ENCODE results near the gene YPEL2. TPM values are rescaled to one million over a fixed set of nuclear protein-coding genes. Genes with fewer than 3 reads are reported as not detected.

YPEL2 gene
- total RNA-seq, 1 donor from 2014 or later: 41.1 TPM

- H3K4me1 Mint-ChIP-seq (ENCODE audit: low read depth, unreplicated experiment): peaks cover 34% of the 10 kb centered on the region
- H3K27ac Mint-ChIP-seq (ENCODE audit: unreplicated experiment): peak overlapping the region; percentile 5
- H3K9me3 ChIP-seq (ENCODE audit: insufficient read depth, low read depth, low read length): no peaks in the 10 kb centered on the region
- no peaks in the 10 kb centered on the region for H3K36me3 ChIP-seq (ENCODE audit: insufficient read depth, low read length)
- no peak for DNase-seq (ENCODE audit: low read depth)
- H3K36me3 Mint-ChIP-seq (ENCODE audit: low read depth, unreplicated experiment): no peaks in the 10 kb centered on the region
- peaks cover 12% of the 10 kb centered on the region for H4K20me1 ChIP-seq (ENCODE audit: insufficient read depth, low read length)
- FAIRE-seq: no peak
- no peak overlapping the region for H2AFZ ChIP-seq (ENCODE audit: low read depth, low read length)
- H3K4me3 Mint-ChIP-seq (ENCODE audit: unreplicated experiment): no peak overlapping the region
- H3K4me3 ChIP-seq (ENCODE audit: insufficient read depth, low read depth, low read length): no peak overlapping the region
- no peak overlapping the region for H3K9ac ChIP-seq (ENCODE audit: low read length)
- H3K79me2 ChIP-seq (ENCODE audit: insufficient read depth, low read length): no peaks in the 10 kb centered on the region
- H3K4me2 ChIP-seq (ENCODE audit: low read length): no peak overlapping the region
- TF ChIP-seq EZH2 (IDR thresholded peaks at IDR 0.05; ENCODE audit: insufficient read depth, low read length): no peak
- no peaks in the 10 kb centered on the region for H3K9me3 Mint-ChIP-seq (ENCODE audit: unreplicated experiment)
- peaks cover 9% of the 10 kb centered on the region for H3K27me3 ChIP-seq (ENCODE audit: insufficient read depth, low read length)
- no peaks in the 10 kb centered on the region for H3K27me3 Mint-ChIP-seq (ENCODE audit: low read depth, unreplicated experiment)
- no peak overlapping the region for H3K27ac ChIP-seq (ENCODE audit: low read depth, low read length)
- H3K4me1 ChIP-seq (ENCODE audit: insufficient read depth, low read length): peaks cover 19% of the 10 kb centered on the region
Observed at GRCh38 chr17:59328601-59329000, 2.9 kb upstream of the YPEL2 start.

- no peaks in the 10 kb centered on the region for H3K36me3 Mint-ChIP-seq (ENCODE audit: low read depth, unreplicated experiment)
- Histone ChIP-seq H3K9ac (ENCODE audit: low read length) (peak overlapping the region; percentile 19), H2AFZ (ENCODE audit: low read depth, low read length) (no peak overlapping the region), H3K9me3 (ENCODE audit: insufficient read depth, low read depth, low read length) (no peaks in the 10 kb centered on the region), H3K36me3 (ENCODE audit: insufficient read depth, low read length) (no peaks in the 10 kb centered on the region), H4K20me1 (ENCODE audit: insufficient read depth, low read length) (peaks cover 20% of the 10 kb centered on the region), H3K4me2 (ENCODE audit: low read length) (peak overlapping the region; percentile 40), H3K4me1 (ENCODE audit: insufficient read depth, low read length) (peaks cover 19% of the 10 kb centered on the region), H3K4me3 (ENCODE audit: insufficient read depth, low read depth, low read length) (no peak overlapping the region), H3K27me3 (ENCODE audit: insufficient read depth, low read length) (peaks cover 15% of the 10 kb centered on the region), H3K79me2 (ENCODE audit: insufficient read depth, low read length) (peaks cover 3% of the 10 kb centered on the region), H3K27ac (ENCODE audit: low read depth, low read length) (no peak overlapping the region)
- H3K27ac Mint-ChIP-seq (ENCODE audit: unreplicated experiment): peak overlapping the region; percentile 43
- H3K4me1 Mint-ChIP-seq (ENCODE audit: low read depth, unreplicated experiment): peaks cover 42% of the 10 kb centered on the region
- TF ChIP-seq CTCF (IDR thresholded peaks at IDR 0.05; ENCODE audit: insufficient read depth, low read depth, low read length) (peak; percentile 89), EZH2 (IDR thresholded peaks at IDR 0.05; ENCODE audit: insufficient read depth, low read length) (no peak)
- peak; percentile 66 for DNase-seq (ENCODE audit: low read depth)
- H3K27me3 Mint-ChIP-seq (ENCODE audit: low read depth, unreplicated experiment): no peaks in the 10 kb centered on the region
- H3K9me3 Mint-ChIP-seq (ENCODE audit: unreplicated experiment): no peaks in the 10 kb centered on the region
- no peak overlapping the region for H3K4me3 Mint-ChIP-seq (ENCODE audit: unreplicated experiment)
- peak; percentile 52 for FAIRE-seq
Observed at GRCh38 chr17:59329176-59330052, 2.0 kb upstream of the YPEL2 start.

GRCh38 chr17:59330053-59330942 lies 1.2 kb upstream of the YPEL2 start:
- H3K9me3 Mint-ChIP-seq (ENCODE audit: unreplicated experiment): no peaks in the 10 kb centered on the region
- Histone ChIP-seq H3K36me3 (ENCODE audit: insufficient read depth, low read length) (no peaks in the 10 kb centered on the region), H3K27ac (ENCODE audit: low read depth, low read length) (no peak overlapping the region), H3K9ac (ENCODE audit: low read length) (peak overlapping the region; percentile 19), H3K9me3 (ENCODE audit: insufficient read depth, low read depth, low read length) (no peaks in the 10 kb centered on the region), H3K4me3 (ENCODE audit: insufficient read depth, low read depth, low read length) (no peak overlapping the region), H4K20me1 (ENCODE audit: insufficient read depth, low read length) (peaks cover 29% of the 10 kb centered on the region), H3K27me3 (ENCODE audit: insufficient read depth, low read length) (peaks cover 22% of the 10 kb centered on the region), H3K4me1 (ENCODE audit: insufficient read depth, low read length) (peaks cover 19% of the 10 kb centered on the region), H3K79me2 (ENCODE audit: insufficient read depth, low read length) (peaks cover 3% of the 10 kb centered on the region), H3K4me2 (ENCODE audit: low read length) (peak overlapping the region; percentile 40), H2AFZ (ENCODE audit: low read depth, low read length) (no peak overlapping the region)
- TF ChIP-seq EZH2 (IDR thresholded peaks at IDR 0.05; ENCODE audit: insufficient read depth, low read length) (no peak), CTCF (IDR thresholded peaks at IDR 0.05; ENCODE audit: insufficient read depth, low read depth, low read length) (no peak)
- peak overlapping the region; percentile 43 for H3K27ac Mint-ChIP-seq (ENCODE audit: unreplicated experiment)
- DNase-seq (ENCODE audit: low read depth): no peak
- no peaks in the 10 kb centered on the region for H3K36me3 Mint-ChIP-seq (ENCODE audit: low read depth, unreplicated experiment)
- FAIRE-seq: no peak
- H3K4me3 Mint-ChIP-seq (ENCODE audit: unreplicated experiment): peak overlapping the region; percentile 69
- H3K4me1 Mint-ChIP-seq (ENCODE audit: low read depth, unreplicated experiment): peaks cover 51% of the 10 kb centered on the region
- H3K27me3 Mint-ChIP-seq (ENCODE audit: low read depth, unreplicated experiment): no peaks in the 10 kb centered on the region

Measured in astrocyte (in vitro differentiated cells and primary cell).